SK-N-SH treated with all-trans-retinoic acid at 6 μM for 48 hours (cell line): Measurements from ENCODE around the gene NR5A2.

ENCODE experiments used
- ARNTL ChIP-seq: fragments of 450-650 bp; formaldehyde crosslinking; IDR thresholded peaks from 2 replicates; pipeline ENCODE4 v1.5.0; 2020; ENCODE audit warnings: low read depth, mild to moderate bottlenecking, moderate library complexity, borderline replicate concordance
- CREB5 ChIP-seq: fragments of 250-450 bp; sonication (Bioruptor Pico); IDR thresholded peaks from 2 replicates; pipeline ENCODE4 v1.5.1; 2020; ENCODE audit warnings: low read depth, mild to moderate bottlenecking, moderate library complexity
- CSDC2 ChIP-seq: fragments of 250-450 bp; sonication (Bioruptor Pico); IDR thresholded peaks from 2 replicates; pipeline ENCODE4 v1.5.0; 2020; ENCODE audit warnings: mild to moderate bottlenecking, moderate library complexity
- CSRNP3 ChIP-seq: fragments of 250-450 bp; sonication (Bioruptor Pico); IDR thresholded peaks from 2 replicates; pipeline ENCODE4 v1.5.1; 2021; ENCODE audit warnings: mild to moderate bottlenecking, moderate library complexity
- GLIS3 ChIP-seq: fragments of 250-450 bp; sonication (Bioruptor Pico); IDR thresholded peaks from 2 replicates; pipeline ENCODE4 v1.5.0; 2020; ENCODE audit warnings: mild to moderate bottlenecking, moderate library complexity
- ISL1 ChIP-seq: fragments of 250-450 bp; sonication (Bioruptor Pico); IDR thresholded peaks from 2 replicates; pipeline ENCODE4 v2.1.2; 2022; ENCODE audit warnings: mild to moderate bottlenecking, moderate library complexity
- PATZ1 ChIP-seq: fragments of 250-450 bp; sonication (Bioruptor Pico); IDR thresholded peaks from 2 replicates; pipeline ENCODE4 v1.8.0; 2020; ENCODE audit warnings: mild to moderate bottlenecking, moderate library complexity, borderline replicate concordance
- TSHZ2 ChIP-seq: fragments of 250-450 bp; sonication (Bioruptor Pico); IDR thresholded peaks from 2 replicates; pipeline ENCODE4 v1.5.0; 2020; ENCODE audit warnings: mild to moderate bottlenecking, moderate library complexity
- ZC3H10 ChIP-seq: fragments of 250-450 bp; sonication (Bioruptor Pico); IDR thresholded peaks from 2 replicates; pipeline ENCODE4 v1.5.1; 2021; ENCODE audit warnings: mild to moderate bottlenecking, moderate library complexity
- ZFP3 ChIP-seq: fragments of 250-450 bp; sonication (Bioruptor Pico); IDR thresholded peaks from 2 replicates; pipeline ENCODE4 v1.5.0; 2020; ENCODE audit warnings: mild to moderate bottlenecking, moderate library complexity
- ZFP30 ChIP-seq: fragments of 450-650 bp; formaldehyde crosslinking; IDR thresholded peaks from 2 replicates; pipeline ENCODE4 v1.5.0; 2022; ENCODE audit warnings: mild to moderate bottlenecking, moderate library complexity
- ZNF565 ChIP-seq: fragments of 450-650 bp; formaldehyde crosslinking; conservative IDR thresholded peaks from 2 replicates; pipeline ENCODE4 v1.5.0; 2020; ENCODE audit warnings: low read depth, mild to moderate bottlenecking, moderate library complexity
- ZNF70 ChIP-seq: fragments of 450-650 bp; formaldehyde crosslinking; IDR thresholded peaks from 2 replicates; pipeline ENCODE4 v1.5.0; 2020; ENCODE audit warnings: mild to moderate bottlenecking, moderate library complexity

- TF ChIP-seq CSDC2 (no peak), ARNTL (CRISPR knock-in tag) (no peak), CSRNP3 (no peak), ZC3H10 (CRISPR knock-in tag) (no peak), TSHZ2 (CRISPR knock-in tag) (no peak), CREB5 (CRISPR knock-in tag) (no peak), ZFP30 (CRISPR knock-in tag) (no peak), ZFP3 (CRISPR knock-in tag) (no peak), ZNF565 (no peak), PATZ1 (CRISPR knock-in tag) (no peak), ISL1 (CRISPR knock-in tag) (no peak), ZNF70 (CRISPR knock-in tag) (no peak), GLIS3 (CRISPR knock-in tag) (no peak)
Observed at GRCh38 chr1:200176798-200177197, 149.3 kb downstream of the NR5A2 start.
